BJ (cell line): ENCODE results near the gene SH2D7. TPM values are rescaled to one million over a fixed set of nuclear protein-coding genes. Genes with fewer than 3 reads are reported as not detected.

ENCODE experiments used
- CTCF ChIA-PET: fragments of 350-600 bp; formaldehyde crosslinking; extraction: SDS; loops from one replicate; lab custom pipeline; 2021; ENCODE audit warnings: antibody characterized with exemption, inconsistent platforms; lab: Yijun Ruan, JAX
- POLR2A ChIA-PET: fragments of 300-600 bp; sonication (Branson Sonifier 250); formaldehyde crosslinking; extraction: SDS; loops from one replicate; lab custom pipeline; 2021; ENCODE audit warnings: antibody characterized with exemption; lab: Charles Lee
- DNase-seq: peaks from one replicate; pipeline ENCODE4 v3.0.0-alpha.2; 2011; ENCODE audit warnings: low read depth
- H3K27me3 ChIP-seq: 2 replicates; pipeline ENCODE4 v1.6.0; 2011; ENCODE audit warnings: low read length; ENCODE audit not compliant: control insufficient read depth, insufficient read depth
- H3K36me3 ChIP-seq: 2 replicates; pipeline ENCODE4 v1.5.1; 2011; ENCODE audit warnings: low read length; ENCODE audit not compliant: control insufficient read depth, insufficient read depth
- H3K4me3 ChIP-seq: 2 replicates; pipeline ENCODE4 v1.5.1; 2011; ENCODE audit warnings: low read depth, mild to moderate bottlenecking, control low read depth, low read length
- CTCF ChIP-seq: IDR thresholded peaks from 2 replicates; pipeline ENCODE4 v1.5.1; 2011; ENCODE audit warnings: low read depth, mild to moderate bottlenecking, control low read depth, inconsistent platforms, low read length, moderate library complexity; ENCODE audit not compliant: insufficient read depth
- polyA plus RNA-seq: library from polyadenylated mRNA; depleted of rRNA; stranded (reverse); fragments of >200 nt; gene quantifications from 2 replicates; pipeline ENCODE4 v1.2.3, GENCODE V29; 2011

Gene SH2D7
- polyA plus RNA-seq, 1 experiment: not detected

DNA sequence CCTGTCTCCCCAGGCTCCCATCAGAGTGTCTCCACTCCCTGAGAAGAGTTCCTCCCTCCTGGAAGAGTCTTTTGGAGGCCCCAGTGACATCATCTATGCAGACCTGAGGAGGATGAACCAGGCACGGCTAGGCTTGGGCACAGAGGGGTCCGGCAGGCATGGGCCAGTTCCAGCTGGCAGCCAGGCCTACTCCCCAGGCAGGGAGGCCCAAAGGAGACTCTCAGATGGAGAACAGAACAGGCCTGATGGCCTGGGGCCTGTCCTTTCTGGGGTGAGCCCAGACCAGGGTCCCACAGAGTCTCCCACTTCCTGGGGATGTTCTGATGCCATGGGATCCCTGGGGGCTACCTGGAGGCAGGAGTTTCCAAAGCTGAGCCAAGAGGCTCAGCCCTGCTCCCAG is 8.5 kb downstream of the SH2D7 start:
- H3K27me3 ChIP-seq: peaks cover 1% of the 10 kb centered on the region; the same call in 1 of the 2 replicates
- CTCF ChIA-PET: interaction anchor here (1.5 to 14.4 kb wide), 3 partner anchors 11 to 142 kb away, joined by 9 to 282 read pairs (median 13); no protein-coding TSS in a partner anchor
- no peak for TF ChIP-seq CTCF
- H3K36me3 ChIP-seq: no peaks in the 10 kb centered on the region
- POLR2A ChIA-PET: no interaction called here
- no peak overlapping the region for H3K4me3 ChIP-seq
- no peak for DNase-seq

GRCh38 chr15:78101423-78102105 is 9.2 kb downstream of the SH2D7 start:
- ChIA-PET POLR2A (no interaction called here), CTCF (interaction anchor here (1.5 to 14.4 kb wide), 3 partner anchors 11 to 142 kb away, joined by 9 to 282 read pairs (median 13); no protein-coding TSS in a partner anchor)
- H3K36me3 ChIP-seq: no peaks in the 10 kb centered on the region
- no peak for DNase-seq
- no peak overlapping the region for H3K4me3 ChIP-seq
- no peak for TF ChIP-seq CTCF
- peaks cover 1% of the 10 kb centered on the region; the same call in 1 of the 2 replicates for H3K27me3 ChIP-seq

DNA sequence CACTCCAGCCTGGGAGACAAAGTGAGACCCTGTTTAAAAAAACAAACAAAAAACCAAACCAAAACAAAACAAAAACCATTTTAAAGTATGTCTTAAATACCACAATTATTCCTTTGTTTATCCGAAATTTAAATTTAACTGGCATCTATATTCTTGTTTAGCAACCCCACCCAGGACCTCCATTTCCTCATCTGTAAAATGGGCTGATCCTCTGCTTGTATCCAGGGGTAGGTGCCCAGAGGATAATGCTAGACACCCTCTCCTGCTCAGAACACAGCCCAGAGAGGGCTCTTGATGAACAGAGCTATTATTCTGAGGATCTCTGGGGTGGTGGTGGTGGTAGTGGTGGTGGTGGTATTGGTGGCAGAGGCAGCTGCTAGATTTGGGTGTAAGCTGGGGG is 9.8 kb downstream of the SH2D7 start:
- H3K27me3 ChIP-seq: peaks cover 1% of the 10 kb centered on the region; the same call in 1 of the 2 replicates
- DNase-seq: no peak
- POLR2A ChIA-PET: no interaction called here
- no peaks in the 10 kb centered on the region for H3K36me3 ChIP-seq
- CTCF ChIA-PET: interaction anchor here (1.5 to 14.4 kb wide), 4 partner anchors 10 to 143 kb away, joined by 9 to 282 read pairs (median 18); no protein-coding TSS in a partner anchor
- no peak overlapping the region for H3K4me3 ChIP-seq
- no peak for TF ChIP-seq CTCF

DNA sequence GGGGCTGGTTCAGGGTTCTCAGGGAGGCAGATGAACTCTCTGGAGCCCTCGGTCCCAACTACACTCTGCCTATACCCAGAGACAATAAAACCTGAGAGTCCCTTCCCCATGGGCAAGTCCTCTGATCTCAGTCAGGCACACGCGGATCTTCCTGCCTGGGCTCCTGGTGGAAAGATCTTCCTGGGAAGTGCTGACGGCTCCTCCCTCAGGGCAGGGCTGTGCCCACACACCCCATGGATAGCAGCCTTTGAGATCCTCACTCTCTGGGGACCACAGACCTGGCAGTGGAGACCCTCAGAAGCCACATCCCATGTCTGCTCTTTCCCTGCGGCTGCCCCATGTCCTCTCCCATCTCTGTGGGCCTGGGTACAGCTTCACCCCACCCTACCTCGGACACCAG is 10.4 kb downstream of the SH2D7 start:
- peaks cover under 1% of the 10 kb centered on the region; the same call in 1 of the 2 replicates for H3K27me3 ChIP-seq
- no peak overlapping the region for H3K4me3 ChIP-seq
- ChIA-PET CTCF (interaction anchor here (1.0 to 14.4 kb wide), 5 partner anchors 10 to 201 kb away, joined by 3 to 282 read pairs (median 13); no protein-coding TSS in a partner anchor), POLR2A (no interaction called here)
- no peaks in the 10 kb centered on the region for H3K36me3 ChIP-seq
- DNase-seq: no peak
- TF ChIP-seq CTCF: no peak

- CTCF ChIA-PET: interaction anchor here (1.0 to 14.4 kb wide), 6 partner anchors 9 to 202 kb away, joined by 3 to 282 read pairs (median 10); partner anchors contain the start of gene SH2D7
- TF ChIP-seq CTCF: no peak
- no peak overlapping the region for H3K4me3 ChIP-seq
- DNase-seq: no peak
- no peaks in the 10 kb centered on the region for H3K36me3 ChIP-seq
- POLR2A ChIA-PET: no interaction called here
- no peaks in the 10 kb centered on the region for H3K27me3 ChIP-seq
Measured at GRCh38 chr15:78103406-78104118, 11.2 kb downstream of the SH2D7 start.
